OCI-LY1 (cell line): ENCODE data around the gene SLC36A4.

Experiments
- CTCF ChIP-seq: fragments of 200-600 bp; sonication (generic), shearing (Covaris generic); IDR thresholded peaks from 2 replicates; pipeline ENCODE4 v1.5.1; 2017; ENCODE audit warnings: mild to moderate bottlenecking, antibody characterized with exemption, low read length, moderate library complexity, mixed read lengths
- EZH2 ChIP-seq: fragments of 200-600 bp; sonication (generic), shearing (Covaris generic); IDR thresholded peaks from 2 replicates; pipeline ENCODE4 v1.8.0; 2017; ENCODE audit warnings: borderline replicate concordance, mixed run types, mild to moderate bottlenecking, antibody characterized with exemption, low read length, moderate library complexity, mixed read lengths

- no peak for TF ChIP-seq CTCF
- no peak for TF ChIP-seq EZH2
Measured at GRCh38 chr11:93123351-93123898, 74.4 kb downstream of the SLC36A4 start.
